GM12892 (cell line): ENCODE results near the gene KLHL8.

Experiments used
- DNase-seq: peaks from one replicate; pipeline ENCODE4 v3.0.0; 2011; ENCODE audit not compliant: insufficient read length
- FAIRE-seq: peaks from 2 replicates; lab custom pipeline; 2011; peaks lifted over from hg19 to GRCh38; lab: Jason Lieb, UNC
- POLR2A ChIP-seq: IDR thresholded peaks from 2 replicates; pipeline ENCODE4 v1.6.1; 2011; ENCODE audit warnings: low read depth, low read length, control low read depth
- POLR2AphosphoS5 ChIP-seq: IDR thresholded peaks from 2 replicates; pipeline ENCODE4 v1.6.1; 2011; ENCODE audit warnings: low read depth, low read length, control low read depth
- TAF1 ChIP-seq: IDR thresholded peaks from 2 replicates; pipeline ENCODE4 v1.6.1; 2011; ENCODE audit warnings: low read depth, mild to moderate bottlenecking, control low read depth, low read length, borderline replicate concordance

The KLHL8 gene

DNA sequence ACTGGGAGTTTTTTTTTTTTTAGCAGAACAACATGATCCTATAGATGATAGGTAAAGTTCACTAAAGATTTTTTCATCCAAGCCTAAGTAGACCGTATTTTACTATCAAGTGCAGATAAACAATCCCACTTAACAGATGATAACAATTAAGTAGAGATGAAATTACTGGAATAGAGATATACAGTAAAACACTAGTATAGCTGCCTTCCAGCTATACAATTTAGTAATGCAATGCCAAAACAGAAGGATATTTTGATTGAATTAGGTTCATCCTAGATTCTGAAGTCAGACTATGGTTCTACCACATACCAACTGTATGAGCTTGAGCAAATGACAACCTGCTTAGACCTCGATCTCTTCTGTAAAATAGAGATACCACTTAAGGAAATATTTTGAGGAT is 24.3 kb downstream of the KLHL8 start:
- TF ChIP-seq POLR2AphosphoS5: no peak
- TF ChIP-seq TAF1: no peak
- no peak for TF ChIP-seq POLR2A
- FAIRE-seq: no peak

DNA sequence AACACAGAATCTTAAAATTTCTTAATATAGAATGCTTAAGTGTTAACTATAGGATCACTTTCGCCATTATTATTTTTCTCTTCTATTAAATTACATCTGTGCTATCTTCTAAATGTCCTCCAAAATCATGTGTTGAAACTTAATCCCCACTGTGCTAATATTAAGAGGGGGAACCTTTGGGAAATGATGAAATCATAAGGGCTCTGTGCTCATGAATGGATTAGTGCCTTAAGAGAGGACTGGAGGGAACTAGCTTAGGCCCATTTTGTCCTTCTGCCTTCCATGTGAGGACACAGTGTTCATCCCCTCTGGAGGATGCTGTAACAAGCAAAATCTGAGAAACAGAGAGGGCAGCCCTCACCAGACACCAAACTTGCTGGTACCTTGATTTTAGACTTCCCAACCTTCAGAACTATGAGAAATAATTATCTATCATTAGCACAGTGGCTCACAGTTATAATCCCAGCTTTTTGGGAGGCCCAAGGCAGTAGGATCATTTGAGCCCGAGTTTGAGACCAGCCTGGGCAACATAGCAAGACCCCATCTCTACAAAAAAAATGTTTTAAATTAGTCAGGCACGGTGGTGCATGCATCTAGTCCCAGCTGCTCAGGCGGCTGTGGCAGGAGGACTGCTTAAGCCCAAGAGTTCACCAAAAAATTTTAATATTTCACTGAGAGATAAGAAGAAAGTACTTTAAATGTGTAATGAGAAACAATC is 26.3 kb downstream of the KLHL8 start:
- DNase-seq (no peak), FAIRE-seq (no peak)
- TF ChIP-seq TAF1: no peak
- no peak for TF ChIP-seq POLR2AphosphoS5
- no peak for TF ChIP-seq POLR2A

More for the DNA sequence above, 24.3 kb downstream of the KLHL8 start:
- no peak for DNase-seq

DNA sequence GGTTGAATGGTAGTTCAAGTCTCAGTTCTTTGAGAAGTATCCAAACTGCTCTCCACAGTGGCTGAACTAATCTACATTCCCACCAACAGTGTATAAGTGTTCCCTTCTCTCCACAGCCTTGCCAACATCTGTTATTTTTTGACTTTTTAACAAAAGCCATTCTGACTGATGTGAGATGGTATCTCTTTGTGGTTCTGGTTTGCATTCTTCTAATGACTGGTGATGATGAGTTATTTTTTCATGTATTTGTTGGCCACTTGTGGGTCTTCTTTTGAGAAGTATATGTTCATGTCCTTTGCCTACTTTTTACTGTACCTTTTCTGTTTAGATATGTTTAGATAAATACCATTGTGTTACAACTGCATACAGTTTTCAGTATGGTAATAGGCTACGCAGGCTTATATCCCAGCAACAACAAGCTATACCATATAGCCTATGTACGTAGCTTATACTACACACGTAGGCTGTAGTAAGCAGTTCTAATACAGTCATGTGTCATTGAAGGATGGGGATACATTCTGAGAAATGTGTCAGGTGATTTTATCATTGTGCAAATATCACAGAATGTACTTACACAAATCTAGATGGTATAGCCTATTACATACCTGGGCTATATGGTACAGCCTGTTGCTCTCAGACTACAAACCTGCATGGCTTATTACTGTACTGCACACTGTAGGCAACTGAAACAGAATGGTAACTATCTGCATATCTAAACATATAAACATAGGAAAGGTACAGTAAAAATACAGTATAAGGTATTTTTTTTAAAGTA is 28.1 kb downstream of the KLHL8 start:
- DNase-seq (no peak), FAIRE-seq (no peak)
- TF ChIP-seq POLR2A (no peak), TAF1 (no peak), POLR2AphosphoS5 (no peak)

DNA sequence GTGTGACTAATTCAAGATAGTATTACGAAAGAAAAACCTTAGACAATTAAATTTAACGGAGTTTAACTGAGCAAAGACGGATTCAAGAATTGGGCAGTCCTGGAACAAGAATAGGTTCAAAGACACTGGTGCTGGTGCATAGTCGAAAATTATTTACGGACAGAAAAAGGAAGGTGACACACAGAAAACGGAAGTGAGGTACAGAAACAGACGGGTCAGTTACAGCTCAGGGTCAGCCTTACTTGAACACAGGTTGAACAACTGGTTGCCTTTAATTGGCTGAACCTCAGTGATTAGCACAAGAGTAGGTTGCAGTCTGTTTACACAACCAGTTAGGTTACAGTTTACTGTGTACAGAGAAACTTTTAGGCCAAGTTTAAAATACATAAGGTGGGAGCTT is 31.5 kb downstream of the KLHL8 start:
- DNase-seq: no peak
- FAIRE-seq: no peak
- TF ChIP-seq POLR2AphosphoS5 (no peak), POLR2A (no peak), TAF1 (no peak)

DNA sequence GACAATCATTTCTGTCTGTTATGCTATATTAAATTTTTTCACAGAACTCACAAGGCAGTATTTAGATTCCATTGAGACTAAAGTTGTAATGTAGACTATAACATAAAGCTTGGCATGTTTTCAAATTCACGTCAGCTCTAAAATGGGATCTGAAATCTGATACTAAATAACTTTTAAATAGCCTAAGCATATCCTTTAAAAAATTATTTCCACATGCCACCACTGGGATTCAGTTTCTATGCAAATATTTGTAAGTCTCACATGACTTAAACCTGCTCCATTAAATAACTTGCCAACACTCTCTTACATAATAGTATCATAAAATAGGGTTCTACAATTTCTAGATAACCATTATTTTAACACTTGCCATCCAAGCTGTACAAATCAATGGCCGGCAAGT is 32.4 kb downstream of the KLHL8 start:
- DNase-seq (no peak), FAIRE-seq (no peak)
- TF ChIP-seq POLR2A (no peak), TAF1 (no peak), POLR2AphosphoS5 (no peak)

DNA sequence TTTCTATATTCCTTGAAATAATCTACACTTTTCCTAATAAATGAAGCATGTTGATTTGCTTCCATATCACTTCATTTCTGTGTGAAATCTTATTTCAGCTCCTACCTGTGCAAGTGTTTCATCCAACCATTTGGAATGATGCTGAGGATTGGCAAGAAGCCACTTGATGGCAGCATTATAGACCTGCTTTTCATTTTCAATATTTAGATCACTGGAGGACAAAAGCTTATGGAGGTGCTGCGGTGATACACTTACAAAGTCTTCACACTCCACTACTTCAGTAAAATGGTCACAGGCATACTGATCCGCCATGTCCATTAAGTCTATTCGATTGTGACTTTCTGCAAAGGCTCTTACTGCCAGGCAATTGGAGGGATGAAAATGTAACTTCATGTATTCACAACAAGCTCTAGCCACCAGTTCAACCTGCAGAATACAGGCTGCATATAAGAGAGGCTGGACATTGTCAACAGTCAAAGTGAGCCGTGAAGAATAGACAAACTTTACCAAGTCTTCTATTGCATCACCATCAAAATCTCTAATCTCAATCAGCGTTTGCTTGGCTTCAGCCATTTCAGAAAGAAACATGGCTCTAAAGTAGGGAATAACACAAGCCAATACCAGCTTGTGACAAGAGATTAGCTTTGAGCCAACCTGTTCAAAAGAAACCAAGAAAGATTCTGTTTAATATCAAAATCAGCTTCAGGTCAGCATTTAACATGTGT is 35.1 kb downstream of the KLHL8 start:
- FAIRE-seq (no peak), DNase-seq (no peak)
- TF ChIP-seq POLR2AphosphoS5: no peak
- no peak for TF ChIP-seq POLR2A
- TF ChIP-seq TAF1: no peak

DNA sequence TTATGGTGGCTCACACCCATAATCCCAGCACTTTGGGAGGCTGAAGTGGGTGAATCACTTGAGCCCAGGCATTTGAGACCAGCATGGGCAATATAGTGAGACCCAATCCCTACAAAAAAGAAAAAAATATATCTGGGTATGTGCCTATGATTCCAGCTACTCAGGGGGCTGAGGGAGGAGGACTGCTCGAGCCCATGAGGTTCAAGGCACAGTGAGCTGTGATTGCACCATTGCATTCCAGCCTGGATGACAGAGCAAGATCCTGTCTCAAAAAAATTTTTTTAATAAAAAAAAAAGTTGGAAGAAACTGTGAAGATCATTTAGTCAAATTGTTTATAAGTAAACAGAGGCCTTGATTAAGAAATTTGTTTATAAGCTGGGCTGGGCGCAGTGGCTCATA is 39.7 kb downstream of the KLHL8 start:
- FAIRE-seq: no peak

DNA sequence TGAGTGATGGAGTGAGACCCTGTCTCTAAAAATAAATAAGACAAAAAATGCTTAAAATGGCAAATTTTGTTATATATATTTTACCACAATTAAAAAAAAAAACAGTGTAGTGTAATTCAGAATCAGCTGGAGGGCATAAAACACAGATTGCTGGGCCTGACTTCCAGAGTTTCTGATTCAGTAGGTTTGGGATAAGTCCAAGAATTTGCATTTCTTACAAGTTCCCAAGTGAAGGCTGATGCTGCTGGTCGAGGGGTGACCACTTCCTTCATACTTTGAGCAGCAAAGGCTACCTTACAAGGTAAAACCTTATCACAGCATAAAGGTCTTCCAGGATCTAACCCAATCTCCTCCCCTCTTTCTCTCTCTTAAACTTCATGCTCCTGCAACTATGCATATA is 40.7 kb downstream of the KLHL8 start:
- no peak for FAIRE-seq
- DNase-seq: no peak
- TF ChIP-seq POLR2A (no peak), POLR2AphosphoS5 (no peak), TAF1 (no peak)

More for the DNA sequence above, 39.7 kb downstream of the KLHL8 start:
- DNase-seq: no peak
- no peak for TF ChIP-seq POLR2A
- no peak for TF ChIP-seq POLR2AphosphoS5
- no peak for TF ChIP-seq TAF1

DNA sequence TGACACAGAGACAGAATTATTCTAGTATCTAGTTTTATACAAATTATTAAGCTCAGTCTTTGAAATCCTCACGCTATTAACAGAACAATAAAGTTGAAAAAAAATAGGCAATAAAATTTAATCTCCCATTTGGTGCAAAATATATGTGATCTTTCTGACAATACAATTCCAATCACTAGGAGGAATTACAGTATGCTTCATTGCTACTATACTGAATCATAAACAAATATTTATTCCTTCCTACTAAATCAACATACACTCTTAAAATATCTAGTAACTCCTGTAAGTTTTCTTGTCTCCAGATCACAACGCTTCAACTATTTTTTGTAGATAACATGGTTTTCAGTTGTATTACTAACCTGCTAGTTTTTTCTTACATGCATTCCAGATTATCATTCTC is 45.7 kb downstream of the KLHL8 start:
- no peak for TF ChIP-seq POLR2AphosphoS5
- no peak for TF ChIP-seq TAF1
- no peak for TF ChIP-seq POLR2A
- FAIRE-seq (no peak), DNase-seq (no peak)

DNA sequence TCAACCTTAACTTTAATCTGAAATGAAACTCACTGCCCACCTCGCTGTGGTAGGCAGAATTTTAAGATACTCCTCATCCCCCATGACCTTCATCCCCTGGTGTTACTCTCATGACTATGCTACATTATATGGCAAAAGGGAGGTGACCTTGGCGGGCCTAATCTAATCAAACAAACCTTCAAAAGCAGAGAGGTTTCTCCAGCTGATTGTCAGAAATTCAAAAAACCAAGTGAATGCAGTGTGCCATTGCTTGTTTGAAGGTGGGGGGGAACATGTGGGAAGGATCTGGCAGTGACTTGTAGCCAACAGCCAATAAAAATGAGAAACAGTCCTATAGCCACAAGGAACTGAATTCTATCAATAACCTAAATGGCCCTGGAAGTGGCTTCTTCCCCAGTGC is 48.5 kb downstream of the KLHL8 start:
- no peak for DNase-seq
- peak; percentile 27 for FAIRE-seq
- TF ChIP-seq POLR2AphosphoS5 (no peak), TAF1 (no peak), POLR2A (no peak)

DNA sequence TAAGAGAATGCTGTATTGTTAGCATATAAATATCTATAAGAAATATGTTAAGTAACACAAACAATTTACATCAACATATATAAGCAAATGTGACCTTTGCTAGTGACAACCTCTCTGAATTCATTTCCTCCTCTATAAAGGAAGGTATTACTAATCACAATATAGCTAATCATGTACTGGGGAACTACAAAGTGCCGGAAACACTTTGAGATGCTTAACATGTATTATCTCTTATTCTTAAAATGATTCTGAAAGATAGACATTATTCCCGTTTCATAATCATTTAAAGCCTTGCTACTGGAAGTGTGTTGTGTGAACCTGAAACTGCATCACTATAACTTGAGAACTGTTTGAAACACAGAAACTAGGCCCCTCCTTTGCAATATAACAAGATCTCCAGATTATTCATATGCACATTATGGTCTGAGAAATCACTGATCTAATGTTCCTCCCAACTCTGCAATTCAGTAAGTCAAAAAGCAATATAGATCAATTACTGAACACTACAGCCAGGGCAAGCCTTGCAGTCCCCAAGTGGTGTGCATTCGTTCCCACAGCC is 54.0 kb downstream of the KLHL8 start:
- DNase-seq: no peak
- FAIRE-seq: no peak
- TF ChIP-seq POLR2A (no peak), TAF1 (no peak), POLR2AphosphoS5 (no peak)
